ENCODE data around the gene MAGIX.

Gene MAGIX

GRCh38 chrX:49153467-49153866 is 9.1 kb upstream of the MAGIX start:
- Histone ChIP-seq H3K27me3 (ENCODE audit: insufficient read depth, insufficient read length) (no peaks in the 10 kb centered on the region), H3K36me3 (ENCODE audit: insufficient read depth, insufficient read length, low read length) (no peaks in the 10 kb centered on the region), H3K9ac (ENCODE audit: insufficient read length, low read depth) (no peak overlapping the region), H3K4me1 (ENCODE audit: insufficient read depth, insufficient read length) (no peaks in the 10 kb centered on the region), H3K9me3 (ENCODE audit: insufficient read depth, low read length) (no peaks in the 10 kb centered on the region), H3K4me3 (ENCODE audit: insufficient read length, low read depth) (no peak overlapping the region)
- DNase-seq (ENCODE audit: low read depth, low spot score): no peak
- TF ChIP-seq YY1 (IDR thresholded peaks at IDR 0.05; ENCODE audit: insufficient read depth, insufficient read length): no peak
- TF ChIP-seq SUZ12 (IDR thresholded peaks at IDR 0.05; ENCODE audit: extremely low read depth, insufficient read depth, insufficient read length): no peak
- no peak for TF ChIP-seq ZNF274 (IDR thresholded peaks at IDR 0.05; ENCODE audit: low read depth, low read length)

DNA sequence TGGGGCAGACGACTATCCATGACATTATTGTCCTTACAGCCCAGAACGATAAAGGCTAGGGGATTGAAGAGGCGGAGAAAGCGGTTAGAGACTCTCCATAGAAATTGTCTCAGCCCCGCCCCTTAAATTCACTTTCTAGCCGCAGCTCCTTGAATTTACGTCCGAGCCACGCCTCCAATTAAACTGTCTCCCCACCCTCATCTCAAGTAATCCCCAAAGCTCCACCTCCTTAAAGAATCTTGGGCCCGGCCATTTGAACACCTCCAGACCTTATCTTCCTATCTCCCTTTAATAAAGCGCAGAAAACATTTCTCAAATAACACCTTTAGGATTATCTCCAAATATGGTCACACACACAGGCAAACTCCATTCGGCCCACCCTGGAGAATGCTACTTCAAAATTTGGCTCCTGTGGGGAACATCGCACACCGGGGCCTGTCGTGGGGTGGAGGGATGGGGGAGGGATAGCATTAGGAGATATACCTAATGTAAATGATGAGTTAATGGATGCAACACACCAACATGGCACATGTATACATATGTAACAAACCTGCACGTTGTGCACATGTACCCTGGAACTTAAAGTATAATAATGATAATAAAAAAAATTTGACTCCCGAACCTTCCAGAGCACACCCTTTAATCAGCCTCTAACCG is 7.2 kb upstream of the MAGIX start:
- Histone ChIP-seq H3K4me1 (ENCODE audit: insufficient read depth, insufficient read length) (no peaks in the 10 kb centered on the region), H3K27me3 (ENCODE audit: insufficient read depth, insufficient read length) (no peaks in the 10 kb centered on the region), H3K4me3 (ENCODE audit: insufficient read length, low read depth) (peak overlapping the region; percentile 51), H3K9ac (ENCODE audit: insufficient read length, low read depth) (peak overlapping the region; percentile 70), H3K9me3 (ENCODE audit: insufficient read depth, low read length) (no peaks in the 10 kb centered on the region), H3K36me3 (ENCODE audit: insufficient read depth, insufficient read length, low read length) (no peaks in the 10 kb centered on the region)
- TF ChIP-seq ZNF274 (IDR thresholded peaks at IDR 0.05; ENCODE audit: low read depth, low read length) (no peak), SUZ12 (IDR thresholded peaks at IDR 0.05; ENCODE audit: extremely low read depth, insufficient read depth, insufficient read length) (no peak), YY1 (IDR thresholded peaks at IDR 0.05; ENCODE audit: insufficient read depth, insufficient read length) (no peak)
- peak; percentile 67 for DNase-seq (ENCODE audit: low read depth, low spot score)

DNA sequence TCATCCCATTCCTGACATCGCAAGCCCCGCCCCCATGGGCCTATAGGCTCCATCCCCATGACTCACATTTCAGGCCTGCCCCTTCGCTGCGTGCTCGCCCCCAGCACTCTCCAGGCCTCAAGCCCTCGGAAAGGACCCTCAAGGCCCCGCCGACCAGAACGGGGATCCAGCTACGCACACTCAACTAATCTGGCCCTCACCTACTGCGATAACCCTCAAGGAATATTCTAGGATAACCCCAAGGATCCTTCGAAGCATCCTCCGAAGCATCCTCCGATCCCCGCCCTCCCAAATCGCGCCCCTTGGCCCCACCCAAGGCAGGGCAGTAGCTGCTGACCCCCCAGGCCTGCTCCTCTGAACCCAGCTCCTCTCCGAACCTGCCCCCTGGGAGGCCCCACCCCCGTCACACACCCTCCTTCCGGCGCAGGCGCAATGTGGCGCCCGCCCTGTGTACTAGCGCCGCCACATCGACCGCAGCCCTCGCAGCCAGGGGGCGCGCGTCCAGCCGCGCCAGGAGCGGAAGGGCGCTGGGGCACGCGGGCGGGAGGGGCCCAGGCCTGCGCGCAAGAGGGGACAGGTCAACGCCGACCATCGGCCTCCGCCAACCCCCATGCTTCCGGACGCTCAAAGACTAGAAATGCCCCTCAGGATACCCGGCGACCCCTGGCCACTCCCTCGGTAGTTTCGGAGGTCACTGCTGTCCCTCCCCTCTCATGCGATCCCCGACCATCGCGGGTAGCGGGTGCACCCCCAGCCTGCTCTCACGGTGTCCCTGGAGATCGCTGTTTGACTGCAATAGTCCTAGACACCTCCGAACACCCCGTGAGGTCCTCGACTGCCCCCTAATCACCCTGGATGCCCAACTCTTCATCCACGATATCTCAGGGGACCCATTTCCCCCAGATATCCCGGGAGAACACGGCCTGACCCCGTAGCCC is 6.4 kb upstream of the MAGIX start:
- H3K4me1 ChIP-seq (ENCODE audit: insufficient read depth, insufficient read length): no peaks in the 10 kb centered on the region
- no peaks in the 10 kb centered on the region for H3K36me3 ChIP-seq (ENCODE audit: insufficient read depth, insufficient read length, low read length)
- H3K9me3 ChIP-seq (ENCODE audit: insufficient read depth, low read length): no peaks in the 10 kb centered on the region
- TF ChIP-seq SUZ12 (IDR thresholded peaks at IDR 0.05; ENCODE audit: extremely low read depth, insufficient read depth, insufficient read length) (no peak), YY1 (IDR thresholded peaks at IDR 0.05; ENCODE audit: insufficient read depth, insufficient read length) (no peak), ZNF274 (IDR thresholded peaks at IDR 0.05; ENCODE audit: low read depth, low read length) (no peak)
- peak overlapping the region; percentile 51 for H3K4me3 ChIP-seq (ENCODE audit: insufficient read length, low read depth)
- no peaks in the 10 kb centered on the region for H3K27me3 ChIP-seq (ENCODE audit: insufficient read depth, insufficient read length)
- DNase-seq (ENCODE audit: low read depth, low spot score): peak; percentile 86
- H3K9ac ChIP-seq (ENCODE audit: insufficient read length, low read depth): peak overlapping the region; percentile 89

GRCh38 chrX:49157194-49157593 is 5.4 kb upstream of the MAGIX start:
- Histone ChIP-seq H3K9ac (ENCODE audit: insufficient read length, low read depth) (no peak overlapping the region), H3K9me3 (ENCODE audit: insufficient read depth, low read length) (no peaks in the 10 kb centered on the region), H3K4me1 (ENCODE audit: insufficient read depth, insufficient read length) (no peaks in the 10 kb centered on the region), H3K27me3 (ENCODE audit: insufficient read depth, insufficient read length) (peaks cover 4% of the 10 kb centered on the region), H3K4me3 (ENCODE audit: insufficient read length, low read depth) (no peak overlapping the region), H3K36me3 (ENCODE audit: insufficient read depth, insufficient read length, low read length) (no peaks in the 10 kb centered on the region)
- TF ChIP-seq SUZ12 (IDR thresholded peaks at IDR 0.05; ENCODE audit: extremely low read depth, insufficient read depth, insufficient read length): no peak
- TF ChIP-seq ZNF274 (IDR thresholded peaks at IDR 0.05; ENCODE audit: low read depth, low read length): no peak
- TF ChIP-seq YY1 (IDR thresholded peaks at IDR 0.05; ENCODE audit: insufficient read depth, insufficient read length): no peak
- no peak for DNase-seq (ENCODE audit: low read depth, low spot score)

DNA sequence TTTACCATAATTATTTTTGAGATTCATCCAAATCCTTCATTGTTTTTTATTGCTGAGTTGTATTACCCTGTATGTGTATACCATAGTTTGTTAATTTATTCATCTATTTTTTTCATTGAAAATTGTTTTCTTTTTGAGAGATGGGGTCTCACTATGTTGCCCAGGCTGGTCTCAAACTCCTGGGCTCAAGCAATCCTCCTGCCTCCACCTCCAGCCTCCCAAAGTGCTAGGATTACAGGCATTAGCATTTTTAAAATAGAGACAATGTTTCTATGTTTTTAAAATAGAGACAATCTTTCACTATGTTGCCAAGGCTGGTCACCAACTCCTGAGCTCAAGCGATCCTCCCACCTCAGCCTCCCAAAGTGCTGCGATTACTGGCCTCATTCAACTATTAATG is 1.6 kb upstream of the MAGIX start:
- no peaks in the 10 kb centered on the region for H3K9me3 ChIP-seq (ENCODE audit: insufficient read depth, low read length)
- TF ChIP-seq ZNF274 (IDR thresholded peaks at IDR 0.05; ENCODE audit: low read depth, low read length): no peak
- no peak for TF ChIP-seq YY1 (IDR thresholded peaks at IDR 0.05; ENCODE audit: insufficient read depth, insufficient read length)
- no peak for TF ChIP-seq SUZ12 (IDR thresholded peaks at IDR 0.05; ENCODE audit: extremely low read depth, insufficient read depth, insufficient read length)
- no peak overlapping the region for H3K4me3 ChIP-seq (ENCODE audit: insufficient read length, low read depth)
- H3K36me3 ChIP-seq (ENCODE audit: insufficient read depth, insufficient read length, low read length): no peaks in the 10 kb centered on the region
- peaks cover 15% of the 10 kb centered on the region for H3K27me3 ChIP-seq (ENCODE audit: insufficient read depth, insufficient read length)
- DNase-seq (ENCODE audit: low read depth, low spot score): no peak
- no peak overlapping the region for H3K9ac ChIP-seq (ENCODE audit: insufficient read length, low read depth)
- peaks cover 5% of the 10 kb centered on the region for H3K4me1 ChIP-seq (ENCODE audit: insufficient read depth, insufficient read length)

GRCh38 chrX:49161632-49162031 is 926 bp upstream of the MAGIX start:
- Histone ChIP-seq H3K9me3 (ENCODE audit: insufficient read depth, low read length) (no peaks in the 10 kb centered on the region), H3K9ac (ENCODE audit: insufficient read length, low read depth) (no peak overlapping the region), H3K27me3 (ENCODE audit: insufficient read depth, insufficient read length) (peaks cover 15% of the 10 kb centered on the region)

More at GRCh38 chrX:49161632-49162031, 926 bp upstream of the MAGIX start:
- H3K4me3 ChIP-seq (ENCODE audit: insufficient read length, low read depth): no peak overlapping the region
- H3K36me3 ChIP-seq (ENCODE audit: insufficient read depth, insufficient read length, low read length): no peaks in the 10 kb centered on the region
- DNase-seq (ENCODE audit: low read depth, low spot score): no peak
- TF ChIP-seq SUZ12 (IDR thresholded peaks at IDR 0.05; ENCODE audit: extremely low read depth, insufficient read depth, insufficient read length): no peak
- TF ChIP-seq ZNF274 (IDR thresholded peaks at IDR 0.05; ENCODE audit: low read depth, low read length): no peak
- TF ChIP-seq YY1 (IDR thresholded peaks at IDR 0.05; ENCODE audit: insufficient read depth, insufficient read length): no peak
- peaks cover 7% of the 10 kb centered on the region for H3K4me1 ChIP-seq (ENCODE audit: insufficient read depth, insufficient read length)
